Right lobe of liver (tissue), 6 donors: ENCODE results near the gene EHHADH. TPM values are rescaled to one million over a fixed set of nuclear protein-coding genes. Genes with fewer than 3 reads are reported as not detected.
A peak's percentile ranks its signal among the peaks of the same experiment; 100 is the strongest.

Experiments used
- ATAC-seq, 4 donors: fragments of 200-7000 bp; cut with Tn5 transposase; one replicate each; pipeline ENCODE4 v1.9.1; 2020; ENCODE audit warnings: mild to moderate bottlenecking in 4 of 4, moderate library complexity in 4 of 4
- DNase-seq, 3 donors: peaks; one replicate each; pipeline ENCODE4 v3.0.0-alpha.2; 2020
- H3K27ac ChIP-seq, 3 donors: fragments of 200-600 bp; one replicate each; pipeline ENCODE4 v1.8.0; 2022
- H3K27me3 ChIP-seq, 2 donors: fragments of 200-600 bp; one replicate each; pipeline ENCODE4 v1.8.0; 2022
- H3K36me3 ChIP-seq, 4 donors: fragments of 200-600 bp; sonication (generic) in 1 of 4; one replicate each; pipeline versions ENCODE4 v1.5.1 to v1.8.0; 2017 to 2022; ENCODE audit warnings: control low read depth in 1 of 4
- H3K4me1 ChIP-seq, 4 donors: fragments of 200-600 bp; sonication (generic) in 1 of 4; one replicate each; pipeline versions ENCODE4 v1.5.1 to v1.8.0; 2017 to 2022; ENCODE audit warnings: control low read depth in 1 of 4
- H3K4me3 ChIP-seq, 3 donors: fragments of 200-600 bp; one replicate each; pipeline ENCODE4 v1.8.0; 2022
- H3K9me3 ChIP-seq, 4 donors: fragments of 200-600 bp; sonication (generic) in 1 of 4; one replicate each; pipeline versions ENCODE4 v1.5.1 to v1.8.0; 2017 to 2022; ENCODE audit warnings: control low read depth in 1 of 4
- POLR2A ChIP-seq: fragments of 450-650 bp; IDR thresholded peaks from one replicate; pipeline ENCODE4 v1.6.1; 2017; ENCODE audit warnings: antibody characterized with exemption, mild to moderate bottlenecking
- WGBS: methylation state at CpG from one replicate; pipeline ENCODE4 v1.1.6; 2018; ENCODE audit warnings: low coverage, low lambda C conversion rate; ENCODE audit not compliant: insufficient coverage; ENCODE audit errors: missing lambda C conversion rate; 5-methylcytosine and 5-hydroxymethylcytosine counted together
- intact Hi-C, 2 donors: fragments of 100-400 bp; cut with DNase I; formaldehyde crosslinking; loops; one replicate each; pipeline versions ENCODE4 v1.11.2 to v1.14.1; 2022
- total RNA-seq, 6 experiments: library from RNA; depleted of rRNA in 2 of 6; stranded (reverse); fragments of >200 nt in 2 of 6; fragmentation: NEBNext Ultra II Directional in 3 of 6; extraction: Animal tissue kit (Norgen Biotek cat#: 25700) in 3 of 6; gene quantifications; one replicate each; pipeline versions ENCODE4 v1.1.0 to v1.2.4, GENCODE V29; 2016 to 2023
- TF ChIP-seq, protein P1 (sequence below), 4 donors: fragments of 200-600 bp in 3 of 4; fragments of 450-650 bp in 1 of 4; IDR thresholded peaks; one replicate each; pipeline versions ENCODE4 v1.5.1 to v1.8.0; 2016 to 2022; ENCODE audit warnings: antibody characterized with exemption in 4 of 4, mild to moderate bottlenecking in 2 of 4
- donor health status: DM: no; HTN: yes; CAD: no.
- donor health status: DM: no; HTN: no; CAD: no.
- donor health status: DM: no; HTN: no; CAD: no.
- donor health status: DM: no; HTN: yes; CAD: no.
- donor health status: DM: no; HTN: yes; CAD: no.

The EHHADH gene
- total RNA-seq, 6 experiments from 2014 or later, result 138 to 322 (median 216) TPM

DNA sequence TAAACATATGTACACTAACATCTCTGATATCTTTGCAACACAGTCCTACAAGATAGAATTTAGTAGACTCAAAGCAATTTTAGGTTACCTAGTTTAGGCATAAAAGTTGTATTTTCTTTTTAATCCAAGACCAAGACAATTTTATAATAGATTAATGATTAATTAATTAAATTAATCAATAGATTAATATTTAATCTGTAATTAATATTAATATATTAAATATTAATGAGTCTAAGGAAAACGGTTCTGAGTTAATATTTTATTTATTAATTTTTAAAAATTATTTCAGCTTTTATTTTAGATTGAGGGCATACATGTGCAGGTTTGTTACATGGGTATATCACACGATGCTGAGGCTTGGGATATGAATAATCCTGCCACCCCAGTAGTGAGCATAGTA lies 49.0 kb downstream of the EHHADH start:
- no peak for ATAC-seq

DNA sequence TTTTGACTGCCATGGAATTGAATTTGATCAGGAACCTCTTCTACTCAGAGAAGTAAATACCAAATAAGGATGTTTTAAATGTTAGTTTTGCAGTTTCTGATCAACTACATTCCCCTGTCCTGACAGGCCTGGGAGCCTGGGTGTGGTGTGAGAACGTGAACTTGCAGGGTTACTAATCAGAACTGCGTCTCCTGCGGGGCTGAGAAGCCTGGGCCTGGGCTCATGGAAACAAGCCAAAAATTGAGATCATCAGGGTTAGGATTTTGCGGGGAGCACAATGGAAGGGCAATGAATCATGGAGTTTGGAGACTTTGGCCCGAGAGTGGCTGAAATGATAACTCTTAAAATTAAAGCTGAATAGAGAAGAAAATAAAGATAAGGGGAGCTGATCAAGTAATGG lies 53.2 kb downstream of the EHHADH start:
- ATAC-seq, result no peak
- Histone ChIP-seq H3K4me1 (no peaks in the 10 kb centered on the region), H3K27ac (no peak overlapping the region), H3K4me3 (no peak overlapping the region), H3K27me3 (no peaks in the 10 kb centered on the region), H3K9me3 (no peaks in the 10 kb centered on the region), H3K36me3 (peaks cover 0 to 59% (median 29%) of the 10 kb centered on the region in 4 donors)
- intact Hi-C loops, result no loop called here
- 69% methylated on average over 5 of the region's 5 CpGs for WGBS
- no peak for TF ChIP-seq POLR2A
- TF ChIP-seq, protein P1, sequence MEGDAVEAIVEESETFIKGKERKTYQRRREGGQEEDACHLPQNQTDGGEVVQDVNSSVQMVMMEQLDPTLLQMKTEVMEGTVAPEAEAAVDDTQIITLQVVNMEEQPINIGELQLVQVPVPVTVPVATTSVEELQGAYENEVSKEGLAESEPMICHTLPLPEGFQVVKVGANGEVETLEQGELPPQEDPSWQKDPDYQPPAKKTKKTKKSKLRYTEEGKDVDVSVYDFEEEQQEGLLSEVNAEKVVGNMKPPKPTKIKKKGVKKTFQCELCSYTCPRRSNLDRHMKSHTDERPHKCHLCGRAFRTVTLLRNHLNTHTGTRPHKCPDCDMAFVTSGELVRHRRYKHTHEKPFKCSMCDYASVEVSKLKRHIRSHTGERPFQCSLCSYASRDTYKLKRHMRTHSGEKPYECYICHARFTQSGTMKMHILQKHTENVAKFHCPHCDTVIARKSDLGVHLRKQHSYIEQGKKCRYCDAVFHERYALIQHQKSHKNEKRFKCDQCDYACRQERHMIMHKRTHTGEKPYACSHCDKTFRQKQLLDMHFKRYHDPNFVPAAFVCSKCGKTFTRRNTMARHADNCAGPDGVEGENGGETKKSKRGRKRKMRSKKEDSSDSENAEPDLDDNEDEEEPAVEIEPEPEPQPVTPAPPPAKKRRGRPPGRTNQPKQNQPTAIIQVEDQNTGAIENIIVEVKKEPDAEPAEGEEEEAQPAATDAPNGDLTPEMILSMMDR (IDR thresholded peaks at IDR 0.05), result no peak
- no peak for DNase-seq

More for the DNA sequence above, 49.0 kb downstream of the EHHADH start:
- no peak for DNase-seq
- TF ChIP-seq, protein P1 (IDR thresholded peaks at IDR 0.05), result no peak
- no peak for TF ChIP-seq POLR2A
- Histone ChIP-seq H3K9me3 (no peaks in the 10 kb centered on the region), H3K4me1 (no peaks in the 10 kb centered on the region), H3K27me3 (no peaks in the 10 kb centered on the region), H3K27ac (no peak overlapping the region), H3K36me3 (peaks cover 0 to 51% (median 26%) of the 10 kb centered on the region in 4 donors), H3K4me3 (no peak overlapping the region)
- 61% methylated on average over 2 of the region's 2 CpGs for WGBS
- intact Hi-C loops, result no loop called here

DNA sequence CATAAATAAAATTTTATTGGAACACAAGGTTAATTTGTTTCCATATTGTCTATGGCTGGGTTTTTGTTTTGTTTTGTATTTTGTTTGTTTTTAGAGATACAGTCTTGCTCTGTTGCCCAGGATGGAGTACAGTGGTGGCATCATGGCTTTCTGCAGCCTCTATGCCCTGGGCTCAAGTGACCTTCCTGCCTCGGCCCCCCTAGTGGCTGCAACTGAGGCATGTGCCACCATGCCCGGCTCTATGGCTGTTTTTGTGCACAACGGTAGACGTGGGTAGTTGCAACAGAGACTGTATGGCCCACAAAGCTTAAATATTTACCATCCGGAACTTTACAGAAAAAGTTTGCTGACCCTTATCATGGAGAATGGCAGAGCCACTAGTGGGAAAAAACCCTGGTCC lies 54.2 kb downstream of the EHHADH start:
- Histone ChIP-seq H3K36me3 (peaks cover 0 to 58% (median 28%) of the 10 kb centered on the region in 4 donors), H3K4me1 (no peaks in the 10 kb centered on the region), H3K27me3 (no peaks in the 10 kb centered on the region), H3K9me3 (no peaks in the 10 kb centered on the region), H3K4me3 (no peak overlapping the region), H3K27ac (no peak overlapping the region)
- no peak for TF ChIP-seq POLR2A
- TF ChIP-seq, protein P1 (IDR thresholded peaks at IDR 0.05), result no peak
- WGBS, result 74% methylated on average over 5 of the region's 5 CpGs
- DNase-seq (no peak), ATAC-seq (peak in 2 of 4 donors; percentile 31 to 39)
- intact Hi-C loops, result no loop called here

DNA sequence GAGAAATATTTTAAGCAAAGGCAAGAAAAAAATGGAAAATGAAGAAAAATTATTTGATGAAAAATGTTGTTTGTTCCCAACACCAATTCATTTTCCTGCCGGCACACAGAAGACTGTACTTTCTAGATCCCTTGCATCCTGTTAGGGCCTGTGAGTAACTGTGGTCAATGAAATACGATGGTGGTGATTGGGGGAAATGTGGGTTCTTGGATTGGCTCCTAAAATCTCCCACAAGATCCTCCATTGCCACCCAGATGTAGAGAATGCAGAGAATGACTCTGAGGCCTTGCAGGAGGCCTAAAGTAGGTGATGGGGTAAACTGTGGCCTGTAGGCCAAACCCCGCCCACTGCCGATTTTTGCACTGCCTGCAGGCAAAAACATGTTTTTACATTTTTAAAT lies 54.6 kb downstream of the EHHADH start:
- DNase-seq, result no peak
- H3K9me3 ChIP-seq, result no peaks in the 10 kb centered on the region
- H3K4me1 ChIP-seq, result no peaks in the 10 kb centered on the region
- no peak for TF ChIP-seq POLR2A
- TF ChIP-seq, protein P1 (IDR thresholded peaks at IDR 0.05), result no peak
- no peak for ATAC-seq
- intact Hi-C loops, result no loop called here
- no peak overlapping the region for H3K4me3 ChIP-seq
- 88% methylated on average over 4 of the region's 4 CpGs for WGBS
- peaks cover 0 to 56% (median 24%) of the 10 kb centered on the region in 4 donors for H3K36me3 ChIP-seq
- H3K27me3 ChIP-seq, result no peaks in the 10 kb centered on the region
- H3K27ac ChIP-seq, result no peak overlapping the region

DNA sequence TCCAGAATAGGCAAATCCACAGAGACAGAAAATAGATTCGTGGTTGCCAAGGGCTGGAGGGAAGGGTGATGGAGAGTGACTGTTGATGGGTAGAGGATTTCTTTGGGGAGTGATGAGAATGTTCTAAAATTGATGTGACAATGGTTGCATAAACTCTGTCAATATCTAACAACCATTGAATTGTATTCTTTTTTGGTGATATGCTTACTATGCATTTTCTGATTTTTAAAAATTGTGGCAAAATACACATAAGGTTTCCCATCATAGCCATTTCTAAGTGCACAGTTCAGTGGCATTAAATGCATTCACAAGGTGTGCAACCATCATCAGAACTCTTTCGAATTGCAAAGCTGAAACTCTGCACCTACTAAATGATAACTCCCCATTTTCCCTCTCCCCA lies 56.8 kb downstream of the EHHADH start:
- ATAC-seq, result no peak
- H3K27me3 ChIP-seq, result no peaks in the 10 kb centered on the region
- H3K4me1 ChIP-seq, result no peaks in the 10 kb centered on the region

More for the DNA sequence above, 56.8 kb downstream of the EHHADH start:
- WGBS, result 85% methylated on average over 2 of the region's 2 CpGs
- DNase-seq, result no peak
- H3K27ac ChIP-seq, result no peak overlapping the region
- H3K4me3 ChIP-seq, result no peak overlapping the region
- peaks cover 0 to 56% (median 20%) of the 10 kb centered on the region in 4 donors for H3K36me3 ChIP-seq
- no peaks in the 10 kb centered on the region for H3K9me3 ChIP-seq
- intact Hi-C loops, result no loop called here
- no peak for TF ChIP-seq POLR2A
- TF ChIP-seq, protein P1 (IDR thresholded peaks at IDR 0.05), result no peak
